ENCODE data around the gene CFAP74.

- TF ChIP-seq CTCF (IDR thresholded peaks at IDR 0.05) (no peak), POLR2A (IDR thresholded peaks at IDR 0.05) (no peak), POLR2AphosphoS5 (IDR thresholded peaks at IDR 0.05) (no peak)
Measured at GRCh38 chr1:2025491-2025981, 21.9 kb upstream of the CFAP74 start.
